ENCODE data around the gene LRRC2.
"Not testable (repeated sequence)": the region's sequence is repeated elsewhere in the genome, so short reads cannot be mapped to it uniquely, and the experiment has no call there.

The LRRC2 gene

DNA sequence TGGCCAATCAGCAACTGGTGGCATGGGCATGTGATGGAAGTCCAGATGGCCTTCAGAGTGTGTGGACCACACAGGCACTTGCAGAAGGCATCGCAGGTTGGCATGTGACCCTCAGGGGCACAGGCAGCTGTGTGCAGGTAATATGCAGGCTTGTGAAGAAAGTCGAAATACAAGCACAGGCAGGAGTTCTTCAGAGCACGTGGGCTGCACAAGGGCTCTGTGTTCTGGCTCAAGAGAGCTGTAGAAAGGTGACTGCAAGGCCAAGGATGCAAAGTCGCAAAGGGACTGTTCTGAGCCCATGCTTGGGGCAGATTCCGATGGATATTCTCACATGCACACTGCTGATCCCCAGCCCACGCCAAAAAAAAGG is 8.3 kb downstream of the LRRC2 start:
- no peak for DNase-seq (ENCODE audit: low read depth)

GRCh38 chr3:46553154-46553553 is 12.9 kb downstream of the LRRC2 start:
- no peak for DNase-seq (ENCODE audit: low read depth)

GRCh38 chr3:46552538-46552937 is 13.6 kb downstream of the LRRC2 start:
- DNase-seq (ENCODE audit: low read depth): no peak

GRCh38 chr3:46551615-46552014 is 14.5 kb downstream of the LRRC2 start:
- DNase-seq (ENCODE audit: low read depth): no peak

DNA sequence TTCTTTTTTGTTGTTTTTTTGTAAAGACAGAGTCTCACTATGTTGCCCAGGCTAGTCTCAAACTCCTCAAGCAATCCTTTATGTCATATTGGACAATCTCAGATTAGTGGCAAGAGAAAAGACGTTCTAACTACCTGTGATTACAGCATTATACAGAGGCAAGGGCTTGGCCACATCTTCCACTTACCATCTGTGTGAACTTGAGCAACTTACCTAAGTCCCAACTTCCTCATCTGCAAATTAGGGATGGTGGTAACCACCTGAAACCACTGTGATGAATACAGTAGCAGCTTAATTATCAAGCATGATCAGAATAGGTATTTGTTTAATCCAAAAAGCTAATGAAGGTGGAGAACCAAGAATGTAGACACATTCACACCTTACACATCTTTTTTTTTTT is 16.1 kb downstream of the LRRC2 start:
- no peak for DNase-seq (ENCODE audit: low read depth)

GRCh38 chr3:46549408-46549904 is 16.6 kb downstream of the LRRC2 start:
- DNase-seq (ENCODE audit: low read depth): no peak

DNA sequence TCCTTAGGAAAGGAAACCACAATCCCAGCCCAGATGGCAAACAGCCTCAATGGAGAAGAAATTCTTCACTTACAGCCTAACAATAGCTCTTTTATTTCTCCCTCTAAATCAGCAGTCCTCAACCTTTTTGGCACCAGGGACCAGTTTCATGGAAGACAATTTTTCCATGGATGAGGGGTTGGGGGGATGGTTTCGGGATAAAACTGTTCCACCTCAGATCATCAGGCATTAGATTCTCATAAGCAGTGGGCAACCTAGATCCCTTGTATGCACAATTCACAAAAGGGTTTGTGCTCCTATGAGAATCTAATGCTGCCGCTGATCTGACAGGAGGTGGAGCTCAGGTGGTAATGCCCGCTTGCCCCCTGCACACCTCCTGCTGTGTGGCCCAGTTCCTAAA is 17.5 kb downstream of the LRRC2 start:
- not testable (repeated sequence) for DNase-seq (ENCODE audit: low read depth)

GRCh38 chr3:46546896-46547440 is 19.1 kb downstream of the LRRC2 start:
- no peak for DNase-seq (ENCODE audit: low read depth)

- no peak for DNase-seq (ENCODE audit: low read depth)
Measured at GRCh38 chr3:46545818-46546630, 20.1 kb downstream of the LRRC2 start.

GRCh38 chr3:46544771-46545503 is 21.2 kb downstream of the LRRC2 start:
- no peak for DNase-seq (ENCODE audit: low read depth)

DNA sequence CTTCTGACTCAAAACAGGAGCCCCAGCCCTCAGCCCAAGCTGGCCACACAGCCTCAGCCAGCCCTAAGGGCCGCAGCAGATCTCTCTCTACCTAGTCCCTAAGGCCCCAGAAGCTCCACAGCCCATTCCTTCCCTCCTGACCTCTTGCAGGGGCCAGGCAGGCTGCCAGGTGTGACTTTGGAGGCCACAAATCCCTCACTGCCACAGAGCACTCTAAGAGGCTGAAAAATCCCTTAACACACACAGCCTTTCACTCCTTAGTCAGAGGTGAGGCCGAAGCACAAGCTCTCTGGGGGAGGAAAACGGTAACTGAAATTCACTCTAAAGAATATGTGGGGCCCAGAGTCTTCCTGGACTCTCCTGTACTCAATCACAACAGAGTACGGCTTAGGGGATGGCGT is 23.3 kb downstream of the LRRC2 start:
- DNase-seq (ENCODE audit: low read depth): no peak

DNA sequence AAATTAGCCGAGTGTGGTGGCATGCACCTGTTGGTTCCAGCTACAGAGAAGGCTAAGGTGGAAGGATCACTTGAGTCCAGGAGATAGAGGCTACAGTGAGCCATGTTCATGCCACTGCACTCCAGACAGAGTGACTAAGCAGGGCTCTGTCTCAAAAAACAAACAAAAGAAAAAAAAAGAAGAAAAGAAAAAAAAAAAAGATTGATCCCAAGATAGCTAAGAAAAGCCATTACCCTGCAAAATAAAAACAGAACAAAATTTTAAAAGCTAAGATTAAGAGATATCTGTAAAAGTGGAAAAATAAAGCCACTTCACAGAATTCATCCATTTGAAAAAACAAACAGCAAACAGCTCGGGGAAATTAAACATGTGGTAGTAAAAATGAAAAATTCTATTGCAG is 23.8 kb downstream of the LRRC2 start:
- no peak for DNase-seq (ENCODE audit: low read depth)

DNA sequence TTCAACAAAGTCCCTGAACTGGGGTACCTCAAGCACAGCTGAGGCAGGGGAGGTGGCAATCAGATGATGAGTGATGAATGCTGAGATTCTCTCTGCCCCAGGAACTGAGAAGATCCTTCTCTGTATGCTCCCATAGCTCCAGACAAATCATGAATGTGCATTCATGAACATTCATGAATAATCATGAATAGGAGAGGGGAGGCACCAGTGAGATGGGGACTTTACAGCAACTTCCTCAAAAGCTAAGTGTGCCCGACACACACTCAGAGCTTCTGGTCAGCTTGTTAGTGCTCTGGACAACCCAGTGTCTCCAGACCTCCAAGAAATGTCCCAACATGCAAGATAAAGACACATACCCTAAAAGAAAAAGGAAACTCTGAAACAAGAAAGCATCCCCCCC is 24.3 kb downstream of the LRRC2 start:
- no peak for DNase-seq (ENCODE audit: low read depth)

DNA sequence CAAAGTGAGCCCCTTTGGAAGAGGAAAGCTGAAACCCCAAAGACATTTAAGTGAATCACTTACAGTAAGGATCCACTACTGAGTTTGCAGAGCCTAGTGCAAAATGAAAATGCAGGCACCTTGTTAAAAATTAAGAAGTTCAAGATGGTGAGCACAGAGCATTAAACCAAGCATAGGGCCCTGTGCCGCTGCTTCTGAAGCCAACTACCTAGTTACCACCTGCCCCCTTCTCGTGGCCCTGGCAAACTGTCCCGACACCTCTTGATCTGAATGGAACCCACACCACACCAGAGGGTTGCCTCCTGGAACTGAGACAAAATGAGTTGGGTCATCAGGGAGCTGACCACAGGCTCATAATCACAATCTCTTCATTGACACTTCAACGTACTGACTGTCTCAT is 25.6 kb downstream of the LRRC2 start:
- DNase-seq (ENCODE audit: low read depth): no peak

DNA sequence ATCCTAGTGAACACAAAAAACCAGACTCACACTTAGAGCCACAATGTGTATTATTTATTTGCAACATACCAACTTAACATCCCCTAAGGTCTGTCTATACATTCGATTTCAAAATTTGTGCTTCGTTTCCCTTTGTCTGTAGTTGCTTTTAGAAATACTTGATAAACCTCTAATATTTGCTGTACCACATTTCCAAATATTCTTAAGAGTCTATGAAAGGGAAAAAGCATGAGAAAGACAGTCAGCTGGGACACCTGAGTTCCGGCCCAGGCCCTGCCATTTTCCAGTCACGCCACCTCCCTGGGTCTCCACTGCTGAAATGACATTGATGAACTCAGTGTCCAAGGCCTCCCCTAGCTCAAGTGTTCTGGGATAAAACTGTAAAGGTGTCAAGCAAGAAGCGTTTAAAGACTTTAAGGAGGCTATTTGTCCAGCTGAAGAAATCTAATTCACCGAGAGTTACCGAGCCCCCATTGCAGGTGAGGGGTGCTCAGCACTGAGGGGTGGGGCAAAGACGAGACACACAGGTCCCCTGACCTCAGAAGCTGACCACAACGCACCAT is 26.6 kb downstream of the LRRC2 start:
- no peak for DNase-seq (ENCODE audit: low read depth)

DNA sequence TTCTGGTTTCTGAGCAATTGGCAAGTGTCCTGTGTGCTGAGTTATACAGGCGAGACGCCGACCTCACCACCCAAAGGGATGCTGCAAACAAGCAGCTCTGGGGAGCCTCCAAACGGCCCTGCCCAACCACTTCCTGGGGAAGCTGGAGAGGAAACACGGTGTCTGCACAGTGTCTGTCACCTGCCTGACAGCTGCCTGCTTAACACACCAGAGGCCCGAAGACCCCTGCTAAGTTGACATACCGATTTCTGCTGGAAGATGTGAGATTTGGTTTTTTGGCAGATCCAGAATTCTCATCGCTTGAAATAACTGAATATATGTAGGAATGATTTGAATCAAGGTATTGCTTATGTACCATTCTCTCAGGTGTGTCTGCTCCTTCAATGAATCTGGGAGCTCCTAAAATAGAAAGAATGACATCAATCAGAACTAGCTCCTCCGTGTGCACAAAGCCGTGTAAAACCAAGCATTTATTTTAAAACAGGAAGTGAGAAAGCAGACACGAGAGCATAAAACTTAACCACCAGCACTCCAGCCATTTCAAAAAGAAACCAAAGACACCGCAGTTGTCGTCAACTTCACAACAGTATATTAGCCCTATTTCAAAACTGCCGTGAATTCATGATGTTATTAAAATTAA is 27.2 kb downstream of the LRRC2 start:
- peak; percentile 43 for DNase-seq (ENCODE audit: low read depth)

DNA sequence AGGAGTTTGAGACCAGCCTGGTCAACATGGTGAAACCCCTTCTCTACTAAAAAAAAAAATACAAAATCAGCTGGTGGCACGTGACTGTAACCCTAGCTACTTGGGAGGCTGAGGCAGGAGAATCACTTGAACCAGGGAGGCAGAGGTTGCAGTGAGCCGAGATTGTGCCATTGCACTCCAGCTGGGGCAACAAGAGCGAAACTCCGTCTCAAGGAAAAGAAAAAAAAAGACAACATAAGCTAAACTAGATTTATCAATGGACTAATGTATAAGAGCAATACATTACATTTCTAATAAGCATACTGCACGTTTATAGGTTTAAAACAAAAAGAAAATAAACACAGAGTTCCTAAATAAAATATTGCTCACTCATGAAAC is 27.7 kb downstream of the LRRC2 start:
- DNase-seq (ENCODE audit: low read depth): not testable (repeated sequence)

GRCh38 chr3:46537779-46538178 is 28.3 kb downstream of the LRRC2 start:
- DNase-seq (ENCODE audit: low read depth): no peak

DNA sequence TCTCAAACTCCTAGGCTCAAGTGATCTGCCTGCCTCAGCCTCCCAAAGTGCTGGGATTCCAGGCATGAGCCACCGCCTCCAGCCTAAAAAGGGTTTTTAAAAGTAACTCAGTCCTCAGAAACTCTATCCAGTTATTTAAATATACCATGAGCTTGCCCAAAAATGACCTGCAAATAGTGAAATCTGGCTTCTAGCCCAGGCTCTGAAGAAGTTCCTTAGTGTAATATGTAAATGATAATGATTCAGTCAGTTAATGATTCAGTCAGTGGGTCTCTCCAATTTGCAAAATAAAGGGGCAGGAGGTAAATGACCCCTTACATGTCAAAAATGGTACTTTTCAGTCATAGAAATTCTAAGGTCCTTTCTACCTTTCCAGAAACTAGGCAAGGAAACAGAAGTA is 28.8 kb downstream of the LRRC2 start:
- DNase-seq (ENCODE audit: low read depth): no peak

DNA sequence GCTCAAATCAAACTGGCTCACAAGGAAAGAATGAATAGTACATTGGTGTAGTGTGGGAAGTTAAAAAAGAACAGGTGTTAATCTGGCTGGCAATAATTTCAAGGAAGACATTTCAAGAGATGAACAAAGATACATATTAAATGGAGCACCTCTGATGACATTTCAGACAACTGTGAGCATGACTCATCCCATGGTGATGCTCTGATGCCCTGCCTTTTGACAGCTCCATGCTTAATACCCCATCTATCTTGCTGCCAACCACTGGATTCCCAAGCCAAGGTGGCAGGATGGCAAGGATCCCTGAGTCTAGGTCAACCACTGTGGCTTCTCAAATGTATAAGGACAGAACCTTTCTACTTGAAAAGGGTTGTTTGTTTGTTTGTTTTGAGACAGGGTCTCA is 29.3 kb downstream of the LRRC2 start:
- DNase-seq (ENCODE audit: low read depth): no peak

DNA sequence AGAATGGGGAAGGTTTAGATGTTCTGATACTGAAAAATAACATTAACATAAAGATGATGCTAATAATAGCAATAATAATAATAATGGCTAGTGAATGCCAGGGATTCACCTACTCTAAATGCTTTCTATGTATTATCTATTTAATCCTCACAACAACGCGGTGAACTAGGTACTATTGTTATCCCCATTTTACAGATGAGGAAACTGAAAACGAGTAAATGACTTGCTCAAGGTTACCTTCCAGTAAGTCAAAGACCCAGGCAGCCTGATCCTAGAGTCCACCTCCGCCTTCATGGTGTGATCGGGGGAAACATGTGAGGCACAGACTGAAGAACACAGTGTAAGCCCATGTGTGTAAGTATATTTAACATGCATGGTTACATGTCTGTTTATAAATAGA is 30.4 kb downstream of the LRRC2 start:
- no peak for DNase-seq (ENCODE audit: low read depth)

- no peak for DNase-seq (ENCODE audit: low read depth)
Measured at GRCh38 chr3:46533091-46533490, 33.0 kb downstream of the LRRC2 start.

All from HS-5 (cell line).